GM10248 (cell line): ENCODE measurements around the gene SEMA6A.

ENCODE experiments used
- CTCF ChIA-PET: fragments of 300-600 bp; sonication (Branson Sonifier 250); formaldehyde crosslinking; extraction: SDS; loops from one replicate; lab custom pipeline; 2021; ENCODE audit warnings: antibody characterized with exemption; lab: Yijun Ruan, JAX
- POLR2A ChIA-PET: fragments of 350-650 bp; sonication (Branson Sonifier 250); formaldehyde crosslinking; extraction: SDS; loops from one replicate; lab custom pipeline; 2020; ENCODE audit warnings: antibody characterized with exemption; lab: Yijun Ruan, JAX
- DNase-seq: peaks from one replicate; pipeline ENCODE4 v3.0.0; 2012; ENCODE audit errors: extremely low spot score
- TF ChIP-seq, protein P1 (sequence below): IDR thresholded peaks from 2 replicates; pipeline ENCODE4 v1.5.1; 2012; ENCODE audit warnings: mild to moderate bottlenecking, low read depth; ENCODE audit errors: extremely low read depth, missing control alignments, control extremely low read depth

The SEMA6A gene

DNA sequence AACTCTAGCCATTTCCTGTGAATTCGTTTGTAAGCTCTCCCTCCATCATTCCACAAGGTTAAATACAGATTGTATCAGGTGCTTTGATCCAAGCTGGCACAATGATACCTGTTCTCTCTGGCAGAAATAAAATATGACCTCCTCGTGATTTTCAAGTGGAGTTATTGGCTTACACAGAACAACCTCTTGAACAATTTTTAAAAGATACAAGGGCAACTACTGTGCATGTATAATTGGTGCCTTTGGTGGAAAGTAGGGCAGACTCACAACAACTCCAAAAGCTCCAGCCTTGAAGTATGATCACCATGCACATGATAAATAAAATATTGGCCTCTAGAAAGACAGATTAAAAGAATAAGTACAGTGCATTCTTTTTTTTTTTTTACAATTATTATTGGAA lies 106.0 kb downstream of the SEMA6A start:
- TF ChIP-seq, protein P1, sequence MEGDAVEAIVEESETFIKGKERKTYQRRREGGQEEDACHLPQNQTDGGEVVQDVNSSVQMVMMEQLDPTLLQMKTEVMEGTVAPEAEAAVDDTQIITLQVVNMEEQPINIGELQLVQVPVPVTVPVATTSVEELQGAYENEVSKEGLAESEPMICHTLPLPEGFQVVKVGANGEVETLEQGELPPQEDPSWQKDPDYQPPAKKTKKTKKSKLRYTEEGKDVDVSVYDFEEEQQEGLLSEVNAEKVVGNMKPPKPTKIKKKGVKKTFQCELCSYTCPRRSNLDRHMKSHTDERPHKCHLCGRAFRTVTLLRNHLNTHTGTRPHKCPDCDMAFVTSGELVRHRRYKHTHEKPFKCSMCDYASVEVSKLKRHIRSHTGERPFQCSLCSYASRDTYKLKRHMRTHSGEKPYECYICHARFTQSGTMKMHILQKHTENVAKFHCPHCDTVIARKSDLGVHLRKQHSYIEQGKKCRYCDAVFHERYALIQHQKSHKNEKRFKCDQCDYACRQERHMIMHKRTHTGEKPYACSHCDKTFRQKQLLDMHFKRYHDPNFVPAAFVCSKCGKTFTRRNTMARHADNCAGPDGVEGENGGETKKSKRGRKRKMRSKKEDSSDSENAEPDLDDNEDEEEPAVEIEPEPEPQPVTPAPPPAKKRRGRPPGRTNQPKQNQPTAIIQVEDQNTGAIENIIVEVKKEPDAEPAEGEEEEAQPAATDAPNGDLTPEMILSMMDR = no peak
- POLR2A ChIA-PET = no interaction called here
- DNase-seq = no peak
- CTCF ChIA-PET = interaction anchor here (1.4 to 1.5 kb wide), 2 partner anchors 14 to 66 kb away, joined by 3 to 4 read pairs; no protein-coding TSS in a partner anchor

DNA sequence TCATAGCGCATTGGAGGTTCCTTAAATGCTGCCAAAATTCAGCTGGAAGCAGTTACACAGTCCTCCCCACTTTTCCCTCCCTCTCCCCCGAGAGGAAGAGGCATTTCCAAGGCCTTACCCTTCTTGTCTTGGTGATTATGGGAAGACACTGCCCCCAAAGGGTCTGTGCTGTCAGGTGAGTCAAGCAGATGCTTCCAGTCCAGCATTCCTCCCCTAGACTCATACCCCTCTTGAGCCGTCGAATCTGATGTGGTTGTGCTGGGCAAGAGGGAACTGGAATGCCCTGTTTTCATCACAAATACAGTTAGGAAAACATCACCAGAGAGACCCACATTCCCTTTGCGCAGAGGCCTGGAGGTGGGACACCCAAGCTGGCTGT lies 107.2 kb downstream of the SEMA6A start:
- CTCF ChIA-PET = interaction anchor here (1.4 kb wide), 1 partner anchor 67 kb away, joined by 3 read pairs; no protein-coding TSS in a partner anchor
- no peak for DNase-seq
- TF ChIP-seq, protein P1 = no peak
- POLR2A ChIA-PET = no interaction called here

DNA sequence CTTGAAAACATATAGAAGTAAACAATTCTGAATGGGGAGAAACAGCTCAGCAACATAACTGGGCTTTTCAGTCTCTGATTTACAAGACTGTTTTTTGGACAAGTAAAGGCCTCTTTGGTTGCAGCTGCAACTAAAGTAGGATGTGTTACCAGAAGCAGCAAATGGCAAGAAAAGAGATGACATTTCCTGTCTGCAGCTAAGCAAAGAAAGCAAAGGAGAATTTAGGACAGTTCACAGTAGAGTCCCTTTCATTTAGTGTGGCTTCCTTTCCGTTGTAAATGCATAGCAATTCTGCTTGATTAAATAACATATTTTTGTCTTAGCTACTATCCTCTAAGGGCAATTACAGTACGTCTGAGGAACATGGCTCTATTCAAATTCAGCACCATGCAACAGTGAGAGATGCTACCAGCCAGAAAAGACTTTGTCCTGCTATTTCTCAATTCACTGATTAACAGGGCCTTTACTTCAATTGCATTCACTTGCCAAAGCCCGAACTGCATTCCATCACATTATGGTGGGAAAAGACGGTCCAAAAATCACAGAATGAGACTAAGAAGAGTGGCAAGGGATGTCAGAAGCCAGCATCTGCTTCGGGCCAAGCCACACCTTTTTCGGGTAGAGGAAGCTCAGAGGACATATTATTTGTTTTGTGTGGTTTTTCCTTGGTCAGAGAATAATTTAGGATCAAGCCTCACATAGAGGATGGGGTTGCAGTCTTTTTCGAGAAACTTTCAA lies 107.7 kb downstream of the SEMA6A start:
- TF ChIP-seq, protein P1 = no peak
- CTCF ChIA-PET = interaction anchor here (1.4 kb wide), 1 partner anchor 68 kb away, joined by 3 read pairs; no protein-coding TSS in a partner anchor
- POLR2A ChIA-PET = no interaction called here
- DNase-seq = no peak

DNA sequence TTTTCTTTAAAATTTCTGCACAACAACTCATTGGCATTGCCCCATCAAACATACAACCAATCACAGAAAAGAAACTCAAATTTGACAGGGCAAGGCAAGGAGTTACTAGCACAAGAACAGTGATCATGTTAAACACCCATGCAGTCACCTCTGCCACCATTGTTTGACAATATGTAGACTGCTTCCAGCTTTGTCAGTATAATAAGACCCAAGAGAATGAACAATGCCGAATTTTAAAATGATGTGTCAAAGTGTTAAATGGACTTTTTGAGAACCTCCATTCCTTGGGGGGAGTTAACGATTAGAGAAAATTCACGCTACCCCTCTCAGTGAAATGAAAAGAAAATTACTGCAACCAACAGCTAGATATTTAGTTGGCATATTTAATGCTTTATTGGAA lies 109.2 kb downstream of the SEMA6A start:
- no peak for DNase-seq
- POLR2A ChIA-PET = no interaction called here
- CTCF ChIA-PET = interaction anchor here (1.2 to 1.3 kb wide), 2 partner anchors 14 to 27 kb away, joined by 5 read pairs; no protein-coding TSS in a partner anchor
- TF ChIP-seq, protein P1 = no peak

DNA sequence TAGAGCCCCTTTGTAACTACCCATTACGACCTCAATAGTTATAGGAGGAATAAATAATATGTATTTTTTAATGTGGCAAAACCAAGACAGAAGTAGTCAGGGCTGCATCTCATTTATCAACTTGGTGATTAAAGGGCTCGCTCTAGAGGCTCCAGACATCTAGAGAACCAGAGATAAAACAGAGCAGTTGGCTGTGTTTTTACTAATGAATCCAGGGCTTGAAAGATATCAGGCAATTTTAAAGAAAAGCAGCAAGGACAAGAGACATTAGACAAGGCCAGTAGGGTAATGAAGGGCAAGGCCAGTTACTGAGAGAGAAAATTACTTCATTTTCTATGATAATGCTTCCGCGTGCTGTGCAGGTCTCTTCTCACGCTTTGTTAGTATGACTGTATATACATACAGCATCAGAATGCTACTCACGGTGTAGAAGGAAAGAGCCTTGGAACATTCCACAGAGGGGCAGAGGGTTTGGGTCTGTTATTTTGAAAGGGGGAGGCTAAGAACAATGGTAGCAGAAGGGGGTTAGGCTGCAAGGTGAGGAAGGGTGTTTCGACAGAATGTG lies 110.4 kb downstream of the SEMA6A start:
- ChIA-PET POLR2A (no interaction called here), CTCF (interaction anchor here (1.1 to 1.4 kb wide), 3 partner anchors 10 to 33 kb away, joined by 3 to 5 read pairs (median 4); no protein-coding TSS in a partner anchor)
- TF ChIP-seq, protein P1 = no peak
- DNase-seq = no peak

DNA sequence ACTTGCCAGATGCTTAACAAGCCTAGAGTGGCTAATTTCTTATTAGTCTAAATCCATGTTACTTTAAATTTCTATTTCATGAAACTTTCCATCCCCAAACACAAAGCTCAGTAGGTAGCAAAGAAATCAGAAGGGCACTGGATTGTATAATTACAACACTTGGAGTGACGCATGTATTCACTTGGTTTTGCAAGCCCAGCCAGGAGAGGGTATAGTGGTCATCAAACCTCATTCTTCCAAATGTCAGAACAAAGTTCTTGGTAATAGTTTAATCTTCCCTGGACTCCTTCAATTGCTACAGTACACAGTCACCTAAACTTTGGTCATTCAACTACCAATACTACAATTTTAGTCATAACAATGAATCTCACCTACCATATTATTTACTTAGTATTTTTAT lies 112.1 kb downstream of the SEMA6A start:
- ChIA-PET POLR2A (no interaction called here), CTCF (no interaction called here)
- TF ChIP-seq, protein P1 = no peak
- DNase-seq = no peak
